PC-9 (cell line): Measurements from ENCODE around the gene ATG2A. TPM values are rescaled to one million over a fixed set of nuclear protein-coding genes. Genes with fewer than 3 reads are reported as not detected.

Experiments
- BruUV-seq: library from RNA; stranded (reverse); fragments of 400-500 nt; replicated peaks from 2 replicates; lab custom pipeline; 2021; lab: Mats Ljungman, UMichigan
- CTCF ChIA-PET: fragments of 300-600 bp; sonication (Branson Sonifier 250); formaldehyde crosslinking; loops from one replicate; lab custom pipeline; 2022; ENCODE audit warnings: antibody characterized with exemption; lab: Charles Lee
- POLR2A ChIA-PET: fragments of 300-600 bp; sonication (Branson Sonifier 250); formaldehyde crosslinking; loops from one replicate; lab custom pipeline; 2022; ENCODE audit warnings: antibody characterized with exemption; ENCODE audit not compliant: unreplicated experiment; lab: Charles Lee
- DNase-seq, 2 experiments: peaks; one replicate each; pipeline versions ENCODE4 v3.0.0 to v3.0.0-alpha.2; 2015 to 2022; ENCODE audit warnings: mixed read lengths in 1 of 2
- H2AFZ ChIP-seq: fragments of 200-600 bp; sonication (generic); 2 replicates; pipeline ENCODE4 v1.8.1; 2017; ENCODE audit warnings: antibody characterized with exemption
- H3F3A ChIP-seq: fragments of 200-600 bp; sonication (generic); 2 replicates; pipeline ENCODE4 v1.8.1; 2017; ENCODE audit warnings: antibody characterized with exemption, mild to moderate bottlenecking, low read depth; ENCODE audit not compliant: insufficient read depth
- H3K27ac ChIP-seq: fragments of 200-600 bp; sonication (generic); 2 replicates; pipeline ENCODE4 v1.6.1; 2016; ENCODE audit warnings: mixed run types
- H3K27me3 ChIP-seq: fragments of 200-600 bp; sonication (generic); 2 replicates; pipeline ENCODE4 v1.6.1; 2016; ENCODE audit warnings: low read depth, mixed run types; ENCODE audit not compliant: insufficient read depth
- H3K36me3 ChIP-seq: fragments of 200-600 bp; sonication (generic); 2 replicates; pipeline ENCODE4 v1.6.1; 2016; ENCODE audit warnings: low read depth, mixed run types
- H3K4me1 ChIP-seq: fragments of 200-600 bp; sonication (generic); replicated peaks from 2 replicates; pipeline ENCODE4 v1.6.1; 2016; ENCODE audit warnings: mixed run types; ENCODE audit not compliant: insufficient read depth
- H3K4me2 ChIP-seq: fragments of 200-600 bp; sonication (generic); 2 replicates; pipeline ENCODE4 v1.6.1; 2017; ENCODE audit warnings: mixed run types
- H3K4me3 ChIP-seq: fragments of 200-600 bp; sonication (generic); 2 replicates; pipeline ENCODE4 v1.6.1; 2016; ENCODE audit warnings: mixed run types
- H3K79me2 ChIP-seq: fragments of 200-600 bp; sonication (generic); 2 replicates; pipeline ENCODE4 v1.6.1; 2017; ENCODE audit warnings: low read depth, mixed run types
- H3K9me2 ChIP-seq: fragments of 200-600 bp; sonication (generic); 2 replicates; pipeline ENCODE4 v1.8.1; 2017; ENCODE audit warnings: mild to moderate bottlenecking; ENCODE audit not compliant: insufficient read depth
- H3K9me3 ChIP-seq: fragments of 200-600 bp; sonication (generic); 2 replicates; pipeline ENCODE4 v1.8.1; 2016; ENCODE audit warnings: low read depth; ENCODE audit not compliant: insufficient read depth
- H4K20me1 ChIP-seq: fragments of 200-600 bp; sonication (generic); 2 replicates; pipeline ENCODE4 v1.8.1; 2017; ENCODE audit not compliant: insufficient read depth
- CTCF ChIP-seq: fragments of 200-600 bp; sonication (generic); conservative IDR thresholded peaks from 2 replicates; pipeline ENCODE4 v1.6.1; 2017; ENCODE audit warnings: mixed run types, antibody characterized with exemption, mild to moderate bottlenecking, moderate library complexity
- EZH2 ChIP-seq: fragments of 200-600 bp; sonication (generic); IDR thresholded peaks from 2 replicates; pipeline ENCODE4 v1.8.0; 2017; ENCODE audit warnings: antibody characterized with exemption, low read depth
- intact Hi-C: fragments of 100-400 bp; cut with micrococcal nuclease; formaldehyde crosslinking; loops from one replicate; pipeline ENCODE4 v1.10.0; 2022; ENCODE audit not compliant: unreplicated experiment
- total RNA-seq: library from RNA; stranded (reverse); gene quantifications from 2 replicates; pipeline ENCODE4 v1.2.3, GENCODE V29; 2021

The ATG2A gene
- total RNA-seq, 1 experiment from 2014 or later, result 48.2 TPM

- TF ChIP-seq EZH2, result no peak
- no peak for TF ChIP-seq CTCF
- peak within 1 kb of the TSS; percentile 94 for H3K4me2 ChIP-seq
- no peaks in the 10 kb centered on the region for H3K9me2 ChIP-seq
- ChIA-PET CTCF (interaction anchor here (0.6 to 1.3 kb wide), 5 partner anchors 73 to 399 kb away, joined by 3 to 6 read pairs (median 4); partner anchors contain the start of genes BATF2 and SF1), POLR2A (interaction anchor here (0.5 to 1.1 kb wide), 3 partner anchors 73 to 495 kb away, joined by 4 to 6 read pairs (median 6); partner anchors contain the start of gene BATF2)
- H3F3A ChIP-seq, result no peaks in the 10 kb centered on the region
- no peaks in the 10 kb centered on the region for H3K9me3 ChIP-seq
- intact Hi-C loops, result loop anchor here (1.0 to 2.0 kb wide), 4 partner anchors 46 to 193 kb away; partner anchors contain the start of genes SNX15 and ZNHIT2
- no peaks in the 10 kb centered on the region for H4K20me1 ChIP-seq
- H2AFZ ChIP-seq, result peak within 1 kb of the TSS; percentile 94
- H3K79me2 ChIP-seq, result no peaks in the 10 kb centered on the region
- H3K4me1 ChIP-seq, result peaks cover 11% of the 10 kb centered on the region
- peak within 1 kb of the TSS; percentile 66 for H3K4me3 ChIP-seq
- H3K27me3 ChIP-seq, result no peaks in the 10 kb centered on the region
- TSS peak; percentile 23 for BruUV-seq
- H3K36me3 ChIP-seq, result no peaks in the 10 kb centered on the region
- peak; percentile 91 for DNase-seq
- peak within 1 kb of the TSS; percentile 58 for H3K27ac ChIP-seq
Observed at GRCh38 chr11:64923944-64924909, 7.2 kb upstream of the ATG2A start, which contains the start of gene PPP2R5B. Gene PPP2R5B, plus strand, starts transcription at chr11:64924689. Its CDS starts 1,046 bp downstream, at chr11:64925735.

- intact Hi-C loops, result no loop called here
- no peak for DNase-seq
- ChIA-PET POLR2A (interaction anchor here (1.1 kb wide), 1 partner anchor 74 kb away, joined by 4 read pairs; the partner anchor contains the start of gene BATF2), CTCF (interaction anchor here (0.6 kb wide), 1 partner anchor 400 kb away, joined by 6 read pairs; no protein-coding TSS in a partner anchor)
- H3K27ac ChIP-seq, result no peak overlapping the region
- H3K4me3 ChIP-seq, result no peak overlapping the region
- H2AFZ ChIP-seq, result no peak overlapping the region
- H3K27me3 ChIP-seq, result no peaks in the 10 kb centered on the region
- peaks cover 14% of the 10 kb centered on the region for H3K4me1 ChIP-seq
- H3K4me2 ChIP-seq, result no peak overlapping the region
- no peaks in the 10 kb centered on the region for H3K9me2 ChIP-seq
- peaks cover 2% of the 10 kb centered on the region; the same call in 1 of the 2 replicates for H3F3A ChIP-seq
- BruUV-seq, result no TSS peak
- H3K9me3 ChIP-seq, result no peaks in the 10 kb centered on the region
- TF ChIP-seq EZH2 (no peak), CTCF (no peak)
- no peaks in the 10 kb centered on the region for H3K79me2 ChIP-seq
- H3K36me3 ChIP-seq, result no peaks in the 10 kb centered on the region
- no peaks in the 10 kb centered on the region for H4K20me1 ChIP-seq
Observed at GRCh38 chr11:64923151-64923661, 6.2 kb upstream of the ATG2A start.

- ChIA-PET POLR2A (interaction anchor here (0.6 kb wide), 1 partner anchor 75 kb away, joined by 5 read pairs; the partner anchor contains the start of gene BATF2), CTCF (no interaction called here)
- no peak for DNase-seq
- TF ChIP-seq CTCF (no peak), EZH2 (no peak)
- peaks cover 14% of the 10 kb centered on the region; the same call in 1 of the 2 replicates for H3F3A ChIP-seq
- H4K20me1 ChIP-seq, result no peaks in the 10 kb centered on the region
- H3K4me2 ChIP-seq, result no peak overlapping the region
- H2AFZ ChIP-seq, result no peak overlapping the region
- BruUV-seq, result no TSS peak
- intact Hi-C loops, result no loop called here
- no peak overlapping the region for H3K27ac ChIP-seq
- H3K27me3 ChIP-seq, result no peaks in the 10 kb centered on the region
- peaks cover 4% of the 10 kb centered on the region for H3K79me2 ChIP-seq
- no peak overlapping the region for H3K4me3 ChIP-seq
- no peaks in the 10 kb centered on the region for H3K36me3 ChIP-seq
- no peaks in the 10 kb centered on the region for H3K9me2 ChIP-seq
- no peaks in the 10 kb centered on the region for H3K9me3 ChIP-seq
- H3K4me1 ChIP-seq, result peaks cover 21% of the 10 kb centered on the region
Observed at GRCh38 chr11:64921384-64921783, 4.4 kb upstream of the ATG2A start.
